T follicular helper cell (primary cell): ENCODE measurements around the gene SAE1.
"Not testable (repeated sequence)": the region's sequence is repeated elsewhere in the genome, so short reads cannot be mapped to it uniquely, and the experiment has no call there.

ENCODE experiments used
- DNase-seq: peaks from one replicate; pipeline ENCODE4 v3.0.0-alpha.2; 2020; ENCODE audit warnings: low read depth
- total RNA-seq, 2 experiments: gene quantifications; one replicate each; lab custom pipeline; 2026; lab: John Stamatoyannopoulos, UW

SAE1 gene
- 83.9 to 136 reads per million in 2 experiments for total RNA-seq

DNA sequence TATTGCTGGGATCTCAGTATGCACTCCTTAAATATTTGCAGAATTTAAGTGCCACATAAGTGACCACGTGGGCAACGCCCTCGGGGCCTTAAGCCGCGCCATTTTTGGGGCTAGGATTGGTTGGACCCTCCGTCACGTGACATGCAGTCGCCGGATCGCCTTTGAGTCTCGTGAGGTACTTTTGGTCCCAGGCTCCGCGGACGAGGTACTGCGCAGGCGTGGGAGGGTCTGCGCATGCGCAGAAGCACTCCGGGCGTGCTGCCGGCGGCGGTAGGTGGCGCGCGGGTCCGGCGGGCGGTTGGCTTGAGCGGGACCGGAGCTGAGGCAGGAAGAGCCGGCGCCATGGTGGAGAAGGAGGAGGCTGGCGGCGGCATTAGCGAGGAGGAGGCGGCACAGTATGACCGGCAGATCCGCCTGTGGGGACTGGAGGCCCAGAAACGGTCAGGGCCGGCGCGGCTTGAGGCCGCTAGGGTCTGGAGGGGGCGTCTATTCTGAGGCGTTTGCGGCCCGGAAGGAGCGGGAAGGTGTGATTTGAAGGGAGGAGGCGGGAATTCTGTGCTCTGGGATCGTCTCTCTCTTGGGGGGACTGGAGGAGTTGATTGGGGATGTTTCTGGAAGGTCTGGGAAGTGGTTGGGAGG lies at the start of gene SAE1:
SAE1 (plus strand) TSS at position 247 of the 639 bp plus-strand sequence; CDS start at position 343, 96 bp downstream.
- DNase-seq = peak; percentile 81

DNA sequence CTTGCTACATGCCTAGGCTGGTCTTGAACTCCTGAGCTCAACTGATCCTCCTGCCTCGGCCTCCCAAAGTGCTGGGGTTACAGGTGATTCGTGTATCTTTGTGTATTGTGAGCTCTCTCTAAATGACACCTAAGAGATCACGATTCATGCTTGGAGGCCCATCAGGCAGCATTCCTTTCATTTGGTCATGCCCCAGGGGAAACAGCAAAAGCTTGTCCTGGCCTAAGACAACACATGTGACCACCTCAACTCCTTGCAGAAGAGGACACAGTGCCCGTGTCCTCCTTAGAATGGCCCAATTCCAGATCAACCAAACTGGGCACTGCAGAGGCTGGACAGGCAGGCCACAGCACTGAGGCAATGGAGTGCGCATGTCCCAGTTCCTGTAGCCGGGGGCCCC lies 49.5 kb upstream of the SAE1 start:
- DNase-seq = no peak

DNA sequence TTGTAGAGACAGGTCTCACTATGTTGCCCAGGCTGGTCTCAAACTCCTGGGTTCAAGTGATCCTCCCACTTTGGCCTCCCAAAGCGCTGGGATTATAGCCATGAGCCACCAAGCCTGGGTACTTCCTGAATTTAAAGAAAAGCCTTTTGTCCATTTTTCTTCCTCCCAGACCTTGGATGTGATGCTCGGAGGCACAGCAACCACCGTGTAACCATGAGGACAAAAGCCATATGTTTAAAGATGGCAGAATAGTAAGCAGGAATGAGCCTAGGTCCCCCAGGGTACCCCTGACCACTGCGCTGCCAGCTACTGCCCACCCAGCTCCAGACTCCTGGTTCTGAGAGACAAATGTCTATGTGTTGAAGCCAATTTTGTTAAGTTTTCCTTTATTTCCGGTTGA lies 48.1 kb upstream of the SAE1 start:
- no peak for DNase-seq

DNA sequence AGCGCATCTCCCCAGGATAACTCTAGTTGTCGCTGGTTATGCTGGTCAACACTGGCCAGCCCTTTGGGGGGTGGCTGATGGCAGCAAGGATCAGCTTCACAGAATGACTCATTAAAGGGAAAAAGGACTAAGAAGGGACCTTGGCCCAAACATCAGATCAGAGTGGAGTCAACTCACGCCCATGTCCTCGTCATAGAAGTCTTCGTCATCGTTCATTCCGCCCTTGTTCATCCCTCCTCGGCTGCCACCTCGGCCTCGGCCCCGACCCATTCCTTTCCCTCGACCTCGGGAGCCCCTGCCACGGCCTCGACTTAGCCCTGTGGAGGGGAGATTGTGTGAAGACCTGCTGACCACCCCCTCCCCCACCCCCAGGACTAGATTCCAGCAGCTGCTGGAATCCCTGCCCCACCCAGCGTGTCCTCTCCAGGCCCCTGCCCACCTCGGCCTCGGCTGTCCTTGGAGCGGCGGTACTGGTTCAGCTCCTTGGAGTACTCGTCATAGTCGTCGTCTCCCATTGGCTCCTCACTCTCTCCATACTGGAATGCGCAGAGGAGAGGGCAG lies 45.7 kb upstream of the SAE1 start:
- no peak for DNase-seq

DNA sequence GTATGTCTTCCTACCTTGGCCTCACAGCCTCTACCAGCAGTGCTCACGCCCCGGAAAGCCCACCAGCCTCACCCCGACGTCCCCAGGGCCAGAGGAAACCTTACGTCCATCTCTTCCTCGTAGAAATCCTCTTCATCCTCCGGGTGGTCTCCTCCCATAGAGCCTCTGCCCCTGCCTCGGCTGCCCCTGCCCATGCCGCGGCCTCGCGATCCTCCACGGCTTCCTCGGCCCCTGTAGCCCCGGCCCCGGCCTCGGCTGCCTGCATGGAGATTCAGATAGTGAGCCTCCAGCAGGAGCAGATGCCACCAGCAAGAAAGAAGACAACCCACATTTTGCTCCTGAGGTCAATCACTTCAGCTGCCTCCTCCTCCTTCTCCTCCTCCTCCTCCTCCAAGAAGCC lies 44.4 kb upstream of the SAE1 start:
- no peak for DNase-seq

DNA sequence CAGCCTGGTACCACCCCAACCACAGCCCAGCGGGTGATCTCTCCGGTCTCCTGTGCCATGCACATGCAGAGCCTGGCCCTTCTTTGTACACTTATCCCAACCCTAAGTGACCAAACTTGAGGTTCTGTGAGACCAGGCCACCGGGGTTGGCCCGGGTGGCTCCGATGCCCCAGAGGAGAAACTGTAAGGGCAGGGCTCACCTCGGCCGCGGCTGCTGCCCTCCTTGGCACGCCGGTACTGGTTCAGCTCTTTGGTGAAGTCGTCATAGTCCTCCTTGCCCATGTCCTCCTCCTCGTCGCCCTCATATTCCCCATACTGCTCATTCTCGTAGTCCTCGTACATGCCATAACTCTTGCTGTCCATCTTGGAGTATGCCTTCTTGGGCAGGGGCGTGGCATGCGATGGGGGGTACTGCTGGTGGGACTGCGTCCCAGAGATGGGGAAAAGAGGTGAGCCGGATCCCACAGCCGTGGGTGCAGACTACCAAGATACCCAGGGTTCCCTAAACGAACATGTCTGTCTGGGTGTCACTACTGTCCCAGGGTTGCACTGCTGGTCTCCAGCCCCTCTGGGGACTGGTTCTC lies 40.8 kb upstream of the SAE1 start:
- no peak for DNase-seq

DNA sequence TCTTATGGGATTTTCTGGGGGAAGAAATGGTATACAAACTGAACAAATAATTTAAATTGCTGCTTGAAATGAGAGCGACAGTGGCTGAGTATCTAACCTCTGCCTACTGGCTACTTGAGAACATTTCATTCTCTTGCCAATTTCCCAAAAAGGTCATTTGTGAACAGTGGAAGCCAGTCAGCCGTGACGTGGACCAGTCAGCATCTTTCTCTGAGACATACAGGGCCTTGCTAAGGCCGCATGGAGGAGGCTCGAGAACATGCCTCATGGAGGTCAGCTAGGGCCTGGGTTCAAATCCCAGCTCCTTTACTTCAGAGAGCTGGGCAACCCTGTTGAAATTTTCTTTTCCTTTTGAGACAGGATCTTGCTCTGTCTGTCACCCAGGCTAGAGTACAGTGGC lies 37.4 kb upstream of the SAE1 start:
- no peak for DNase-seq

DNA sequence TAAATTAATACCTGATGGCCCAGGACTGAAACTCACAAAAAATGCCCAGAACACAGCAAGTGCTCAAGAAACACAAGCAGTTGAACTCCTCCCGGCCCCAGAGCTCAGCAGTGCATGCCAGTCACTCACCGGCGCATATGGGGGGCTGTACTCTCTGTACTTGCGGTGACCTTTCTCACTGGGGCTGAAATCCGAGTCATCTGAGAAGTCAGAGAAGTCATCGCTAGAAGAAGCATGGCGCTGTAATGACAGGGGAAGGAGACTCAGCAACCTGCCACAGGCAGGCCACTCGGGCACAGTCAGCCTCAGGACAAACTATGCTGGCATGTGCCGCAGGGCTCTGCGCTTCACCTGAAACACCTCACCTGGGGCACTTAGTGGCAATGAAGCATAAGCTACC lies 36.8 kb upstream of the SAE1 start:
- DNase-seq = no peak

DNA sequence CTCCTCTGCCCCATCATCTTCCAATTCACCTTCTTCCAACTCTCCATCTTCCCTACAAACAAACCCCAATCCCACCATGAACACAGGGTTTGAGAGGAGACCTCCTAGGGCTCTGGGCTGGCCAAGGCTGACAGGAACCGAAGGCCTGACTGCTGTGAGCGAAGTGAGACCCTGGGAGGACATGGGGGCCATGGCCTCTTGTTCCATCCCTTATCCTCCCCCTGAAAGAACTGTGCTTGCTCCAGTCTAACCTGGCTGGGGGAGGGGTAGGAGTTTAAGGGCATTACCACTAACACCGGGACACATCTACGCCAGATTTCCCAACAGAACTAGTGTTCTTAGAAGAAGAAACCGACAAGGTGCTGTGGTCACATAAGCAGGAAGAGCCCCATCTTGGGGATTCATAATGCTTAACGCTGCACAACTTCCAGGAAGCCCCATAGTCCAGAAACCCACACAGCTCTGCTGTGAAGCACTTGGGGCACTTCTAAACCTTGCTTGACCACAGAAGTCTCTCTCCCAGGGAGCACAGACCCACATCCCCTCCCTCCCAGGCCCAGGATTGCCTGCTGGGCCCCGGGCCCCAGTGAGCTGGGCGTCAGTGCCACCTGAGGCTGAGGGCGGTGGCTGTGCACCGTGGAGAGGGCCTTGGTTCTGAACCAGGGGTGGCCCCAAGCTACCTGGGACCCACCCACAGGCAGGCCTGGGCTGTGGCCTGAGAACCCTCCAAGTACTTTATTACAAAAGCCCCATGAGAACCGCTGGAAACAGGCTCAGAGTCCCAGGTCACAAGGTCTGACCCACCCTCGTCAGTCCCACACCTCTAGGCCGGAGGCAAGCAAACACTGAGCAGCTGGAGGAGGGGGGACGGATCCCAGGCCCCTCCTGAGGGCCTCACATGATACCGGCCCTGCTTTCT lies 35.8 kb upstream of the SAE1 start:
- no peak for DNase-seq

DNA sequence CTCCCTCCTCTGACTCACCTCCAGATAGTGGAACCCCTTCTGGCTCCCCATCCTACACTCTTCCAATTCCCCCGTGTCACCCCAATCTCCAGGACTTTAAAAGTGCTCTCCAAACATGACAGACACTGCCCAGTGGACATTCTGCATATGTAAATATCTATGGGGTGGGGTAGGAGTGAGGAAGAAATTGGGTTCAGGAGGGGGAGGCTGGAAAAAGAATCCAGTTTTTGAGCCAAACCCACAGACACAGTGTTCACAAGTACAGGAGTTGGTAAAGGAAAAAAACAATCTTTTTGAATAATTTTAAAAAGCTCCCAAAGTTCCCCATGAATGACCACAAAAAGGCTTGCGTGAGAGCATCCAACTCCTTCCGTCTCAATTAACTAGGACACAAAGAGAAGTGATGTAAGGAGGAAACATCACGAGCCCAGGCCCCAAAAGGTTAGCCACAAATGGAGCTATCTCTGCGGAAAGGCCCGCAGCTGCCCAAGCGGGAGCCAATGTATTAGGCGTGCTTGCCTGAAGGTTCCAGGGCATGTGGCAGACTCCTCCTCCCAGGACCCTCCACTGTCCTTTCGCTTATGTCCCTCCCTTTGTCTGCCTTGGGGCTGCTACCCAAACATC lies 35.0 kb upstream of the SAE1 start:
- no peak for DNase-seq

DNA sequence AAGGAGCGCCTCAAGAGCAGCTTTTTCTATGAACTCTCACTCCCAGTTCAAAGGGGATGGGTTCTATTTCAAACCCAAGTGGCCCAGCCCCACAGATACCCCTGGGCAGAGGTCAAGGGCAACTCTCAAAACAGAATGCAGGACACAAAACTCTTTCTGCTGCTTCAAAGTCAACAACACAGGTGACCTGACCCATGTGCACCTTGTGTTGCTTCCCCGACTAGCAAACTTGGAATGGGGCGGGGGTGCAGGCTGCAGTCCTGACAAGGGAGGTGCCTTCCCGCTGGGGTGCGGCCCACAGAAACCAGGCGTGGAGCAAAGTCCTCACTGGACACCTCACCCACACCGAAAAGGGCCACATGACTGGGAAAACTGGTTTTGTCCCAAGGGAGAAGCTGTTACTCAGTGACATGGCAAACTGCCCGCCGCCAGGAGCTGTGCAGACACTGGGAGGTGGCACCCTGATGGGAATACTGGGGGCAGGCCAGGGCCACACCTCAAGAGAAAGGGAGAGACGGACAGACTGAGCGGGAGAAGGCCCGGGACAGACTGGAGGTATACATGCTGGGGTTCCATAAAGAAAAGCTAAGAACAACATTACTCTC lies 34.4 kb upstream of the SAE1 start:
- DNase-seq = no peak

DNA sequence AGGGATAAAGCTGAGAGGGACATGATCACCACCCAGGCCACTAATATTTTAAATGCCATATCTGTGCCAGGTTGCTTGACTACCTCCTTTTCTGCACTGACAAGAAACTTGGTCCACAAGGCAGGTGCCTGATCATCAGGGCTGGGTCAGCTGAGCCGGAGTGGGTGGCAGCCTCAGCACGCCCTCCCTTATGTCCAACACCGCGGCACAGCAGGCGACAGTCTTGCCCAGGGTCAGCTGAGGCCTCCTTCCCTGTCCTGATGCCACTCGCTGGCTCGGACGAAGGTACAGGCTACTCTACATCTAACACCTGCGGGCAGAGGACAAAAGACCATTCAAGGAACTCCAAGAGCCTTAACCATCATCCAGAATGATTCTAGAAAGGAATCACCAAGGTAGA lies 33.9 kb upstream of the SAE1 start:
- no peak for DNase-seq

DNA sequence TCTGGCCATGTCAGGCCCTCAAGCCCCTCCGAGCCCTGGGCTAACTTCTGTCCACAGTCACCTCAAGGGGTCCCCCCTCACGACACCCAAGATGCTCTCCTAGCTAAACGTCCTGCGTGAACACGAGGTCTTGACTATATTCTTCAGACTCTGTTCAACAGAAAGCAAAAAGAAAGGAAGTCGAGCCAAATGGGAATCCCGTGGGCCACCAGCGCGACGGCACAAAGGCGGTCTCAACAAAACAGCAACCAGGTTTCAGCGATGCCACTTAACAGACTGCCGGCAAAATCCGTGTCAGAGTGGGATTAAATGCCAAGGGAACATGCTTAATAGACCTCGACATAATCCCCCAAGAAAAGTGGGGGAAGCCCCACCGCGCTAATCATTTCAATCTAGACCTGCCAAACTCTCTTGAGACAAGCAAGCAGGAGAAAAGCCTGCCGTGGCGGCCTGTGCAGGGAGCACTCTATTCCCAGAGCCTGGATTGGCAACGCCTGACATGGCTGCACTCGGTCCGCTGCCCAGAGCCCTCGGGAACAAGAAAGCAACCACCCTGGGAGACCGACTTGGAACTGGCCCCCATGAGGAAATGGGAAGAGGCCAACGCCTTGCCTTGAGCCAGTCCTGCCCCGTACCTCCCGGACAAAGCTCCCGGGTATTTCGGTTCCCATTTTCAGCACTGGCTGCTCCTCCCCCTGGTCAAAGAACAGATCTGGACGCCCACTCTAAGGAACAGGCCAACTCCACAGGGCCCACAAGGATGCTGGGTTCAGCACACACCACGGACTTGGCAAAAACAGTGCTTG lies 33.0 kb upstream of the SAE1 start:
- no peak for DNase-seq

DNA sequence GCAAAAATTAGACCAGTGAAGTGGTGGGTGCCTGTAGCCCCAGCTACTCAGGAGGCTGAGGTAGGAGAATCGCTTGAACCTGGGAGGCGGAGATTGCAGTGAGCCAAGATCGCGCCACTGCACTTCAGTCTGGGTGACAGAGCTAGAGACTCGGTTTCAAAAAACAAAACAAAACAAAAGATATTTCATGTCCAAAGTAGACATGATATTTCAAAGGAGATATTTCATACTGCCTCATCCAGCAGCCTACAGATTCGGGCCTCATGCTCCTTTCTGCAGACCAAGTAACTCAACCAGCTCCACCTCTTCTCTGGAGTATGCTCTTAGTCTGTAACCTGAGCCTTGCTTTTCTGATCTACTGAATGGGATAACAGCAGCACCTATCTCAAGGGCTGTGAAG lies 32.0 kb upstream of the SAE1 start:
- DNase-seq = no peak

DNA sequence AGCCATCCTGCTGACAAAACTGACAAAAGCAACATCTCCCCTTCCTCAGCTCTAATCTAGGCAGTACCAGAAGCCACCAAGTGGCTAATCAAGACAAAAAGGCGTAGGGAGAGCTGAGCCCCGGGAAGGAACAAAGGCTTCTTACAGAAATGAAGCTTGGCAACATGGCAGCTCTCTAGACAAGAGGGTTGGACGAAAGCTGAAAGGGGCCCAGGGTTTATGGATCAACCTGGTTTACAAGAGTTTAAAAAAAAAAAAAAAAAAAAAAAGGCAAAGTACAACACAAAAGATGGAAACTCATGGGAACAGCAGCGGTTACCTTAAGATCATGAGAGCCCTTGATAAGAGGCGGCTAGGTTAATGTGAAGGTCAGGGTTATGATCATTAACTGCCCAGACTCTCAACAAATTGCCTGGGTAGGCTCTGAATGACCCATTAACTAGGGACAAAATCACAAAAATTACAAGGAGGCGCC lies 31.0 kb upstream of the SAE1 start:
- DNase-seq = no peak

DNA sequence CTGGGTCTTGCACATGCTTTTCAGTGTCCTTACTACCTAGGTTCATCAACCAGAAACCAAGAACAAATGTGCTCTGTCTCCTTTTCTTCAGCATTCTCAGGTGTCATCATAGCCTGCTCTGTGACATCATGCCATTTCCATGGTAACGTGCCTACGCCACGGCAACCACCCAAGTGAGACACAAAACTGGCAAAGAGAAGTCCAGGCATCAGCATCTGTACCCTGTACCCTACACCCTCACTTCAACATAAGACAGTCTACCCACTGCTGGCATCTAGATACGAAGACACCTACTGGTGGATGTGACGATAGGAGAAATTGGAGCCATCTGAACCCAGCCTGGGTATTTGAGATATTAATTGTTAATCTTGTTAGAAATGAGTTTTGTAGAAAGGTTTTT lies 30.3 kb upstream of the SAE1 start:
- DNase-seq = no peak

DNA sequence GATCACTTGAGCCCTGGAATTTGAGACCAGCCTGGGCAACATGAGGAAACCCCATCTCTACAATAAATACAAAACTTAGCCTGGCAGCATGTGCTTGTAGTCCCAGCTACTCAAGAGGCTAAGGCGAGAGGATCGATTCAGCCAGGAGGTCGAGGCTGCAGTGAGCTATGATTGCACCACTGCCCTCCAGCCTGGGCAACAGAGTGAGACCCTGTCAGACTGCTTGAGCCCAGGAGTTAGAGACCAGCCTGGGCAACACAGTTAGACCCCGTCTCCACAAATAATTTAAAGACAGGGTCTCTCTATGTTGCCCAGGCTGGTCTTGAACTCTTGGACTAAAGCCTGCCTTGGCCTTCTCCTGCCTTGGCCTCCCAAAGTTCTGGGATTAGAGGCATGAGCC lies 29.5 kb upstream of the SAE1 start:
- not testable (repeated sequence) for DNase-seq

DNA sequence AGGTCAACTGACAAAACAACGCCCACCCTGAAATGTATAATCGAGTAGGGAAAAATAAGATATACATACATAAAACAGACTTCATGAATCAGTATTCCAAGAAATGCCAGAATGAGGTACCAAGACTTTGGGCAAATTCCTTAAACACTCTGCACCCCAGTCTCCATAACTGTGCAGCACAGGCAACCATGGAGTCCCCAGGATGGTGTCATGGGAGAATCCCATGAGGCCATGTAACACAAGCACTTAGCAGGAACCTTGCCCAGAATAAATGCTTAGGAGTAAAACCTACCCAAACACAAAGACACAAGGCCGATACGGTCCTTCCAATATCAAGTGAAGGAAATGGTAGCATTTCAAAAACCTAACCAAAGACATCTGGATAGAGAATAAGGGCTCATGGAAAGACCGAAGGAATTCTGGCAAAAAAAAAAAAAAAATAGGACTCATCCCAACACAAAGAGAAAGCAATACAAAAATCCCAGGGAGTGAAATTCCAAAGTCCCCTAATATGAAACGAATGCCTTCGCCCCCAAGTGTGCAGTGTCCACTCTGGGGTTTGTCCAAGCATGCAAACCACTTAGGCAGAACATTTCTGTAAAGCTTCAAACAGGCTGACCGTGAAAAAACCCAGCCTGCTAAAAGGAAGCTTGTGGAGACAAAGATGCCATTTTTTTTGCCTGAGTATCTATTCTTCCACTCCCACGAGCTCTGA lies 28.1 kb upstream of the SAE1 start:
- DNase-seq = no peak

DNA sequence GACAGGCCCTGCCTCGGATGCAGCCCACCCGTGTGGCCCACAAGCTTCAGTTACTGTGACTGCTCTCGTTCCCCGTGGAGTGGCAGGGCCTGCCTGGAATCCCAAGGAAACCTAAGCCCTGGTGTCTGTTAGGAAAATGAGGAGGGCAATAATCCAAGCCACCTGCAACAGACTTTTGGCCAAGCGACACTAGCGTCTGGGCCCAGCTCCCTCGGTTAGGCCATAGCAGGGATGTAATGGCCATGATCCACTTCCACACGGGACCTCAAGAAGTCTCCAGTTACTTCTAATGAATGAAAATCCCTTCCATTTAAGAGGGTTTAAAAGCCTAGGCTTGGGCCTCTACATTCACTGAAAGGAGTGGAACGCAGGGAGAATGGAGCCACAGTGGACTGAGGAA lies 26.0 kb upstream of the SAE1 start:
- no peak for DNase-seq

DNA sequence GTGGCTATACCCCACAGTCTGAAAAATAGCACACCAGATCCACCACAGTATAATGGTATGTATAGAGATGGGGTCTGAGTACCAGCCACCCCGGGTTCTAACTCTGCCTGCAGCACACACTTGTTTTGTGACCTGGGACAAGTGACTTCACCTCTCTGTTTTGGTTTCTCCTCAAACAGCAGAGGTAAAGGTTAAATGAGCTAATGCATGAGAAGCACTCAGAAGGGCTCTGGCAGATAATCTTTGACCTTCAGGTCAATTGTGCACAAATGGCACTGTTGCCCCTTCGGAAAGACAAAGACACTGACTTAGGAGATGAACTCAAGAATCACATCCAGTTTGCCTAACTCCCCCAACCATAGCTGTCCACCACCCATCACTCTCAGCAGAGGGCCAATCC lies 24.8 kb upstream of the SAE1 start:
- DNase-seq = no peak
